ENCODE measurements around the gene PFDN1.

PFDN1 gene

DNA sequence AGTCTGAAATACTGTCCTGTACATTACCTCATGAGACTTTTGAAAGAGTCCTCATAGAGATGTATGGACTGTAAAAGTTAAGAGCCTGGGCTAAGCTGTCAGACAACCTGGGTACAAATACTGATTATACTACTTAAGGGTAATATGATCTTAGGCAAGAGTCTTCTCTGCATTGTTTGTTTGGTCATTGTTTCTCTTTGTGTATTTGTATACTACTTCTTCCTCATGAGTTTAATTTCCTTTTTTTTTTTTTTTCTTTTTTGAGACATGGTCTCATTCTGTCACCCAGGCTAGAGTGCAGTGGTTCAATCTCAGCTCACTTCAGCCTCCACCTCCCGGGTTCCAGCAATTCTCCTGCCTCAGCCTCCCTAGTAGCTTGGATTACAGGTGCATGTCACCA is 2.6 kb upstream of the PFDN1 start:
- H3K36me3 ChIP-seq (ENCODE audit: control insufficient read depth, insufficient read depth, low read length) = no peaks in the 10 kb centered on the region
- H3K4me3 ChIP-seq (ENCODE audit: low read depth, low read length) = no peak overlapping the region
- TF ChIP-seq, protein P1, sequence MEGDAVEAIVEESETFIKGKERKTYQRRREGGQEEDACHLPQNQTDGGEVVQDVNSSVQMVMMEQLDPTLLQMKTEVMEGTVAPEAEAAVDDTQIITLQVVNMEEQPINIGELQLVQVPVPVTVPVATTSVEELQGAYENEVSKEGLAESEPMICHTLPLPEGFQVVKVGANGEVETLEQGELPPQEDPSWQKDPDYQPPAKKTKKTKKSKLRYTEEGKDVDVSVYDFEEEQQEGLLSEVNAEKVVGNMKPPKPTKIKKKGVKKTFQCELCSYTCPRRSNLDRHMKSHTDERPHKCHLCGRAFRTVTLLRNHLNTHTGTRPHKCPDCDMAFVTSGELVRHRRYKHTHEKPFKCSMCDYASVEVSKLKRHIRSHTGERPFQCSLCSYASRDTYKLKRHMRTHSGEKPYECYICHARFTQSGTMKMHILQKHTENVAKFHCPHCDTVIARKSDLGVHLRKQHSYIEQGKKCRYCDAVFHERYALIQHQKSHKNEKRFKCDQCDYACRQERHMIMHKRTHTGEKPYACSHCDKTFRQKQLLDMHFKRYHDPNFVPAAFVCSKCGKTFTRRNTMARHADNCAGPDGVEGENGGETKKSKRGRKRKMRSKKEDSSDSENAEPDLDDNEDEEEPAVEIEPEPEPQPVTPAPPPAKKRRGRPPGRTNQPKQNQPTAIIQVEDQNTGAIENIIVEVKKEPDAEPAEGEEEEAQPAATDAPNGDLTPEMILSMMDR (IDR thresholded peaks at IDR 0.05) = no peak
- no peak overlapping the region for H2AFZ ChIP-seq
- no peak overlapping the region for H3K27ac ChIP-seq
- H3K4me1 ChIP-seq = no peaks in the 10 kb centered on the region
- no peak overlapping the region for H3K4me2 ChIP-seq (ENCODE audit: low read length)
- no peaks in the 10 kb centered on the region for H3K9me3 ChIP-seq (ENCODE audit: control insufficient read depth, low read length)
- H3K79me2 ChIP-seq = peaks cover 13% of the 10 kb centered on the region
- H3K27me3 ChIP-seq (ENCODE audit: control insufficient read depth, insufficient read depth, low read length) = no peaks in the 10 kb centered on the region
- no peak overlapping the region for H3K9ac ChIP-seq

DNA sequence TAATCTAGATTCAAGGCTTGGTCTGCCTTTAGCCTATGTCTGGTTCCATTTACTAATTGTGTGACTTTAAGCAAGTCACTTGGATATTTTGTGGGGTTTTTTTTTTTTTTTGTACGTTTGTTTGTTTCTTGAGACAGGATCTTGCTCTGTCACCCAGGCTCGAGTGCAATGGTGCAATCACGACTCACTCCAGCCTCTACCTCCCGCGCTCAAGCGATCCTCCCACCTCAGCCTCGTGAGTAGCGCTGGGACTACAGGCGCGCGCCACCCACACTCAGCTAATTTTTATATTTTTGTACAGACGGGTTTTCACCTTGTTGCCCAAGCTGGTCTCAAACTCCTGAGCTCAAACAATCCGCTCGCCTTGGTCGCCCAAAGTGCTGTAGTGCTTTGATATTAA is 1.1 kb upstream of the PFDN1 start:
- H3K9me3 ChIP-seq (ENCODE audit: control insufficient read depth, low read length) = no peaks in the 10 kb centered on the region
- no peaks in the 10 kb centered on the region for H3K4me1 ChIP-seq
- peaks cover 21% of the 10 kb centered on the region for H3K79me2 ChIP-seq
- no peak overlapping the region for H3K4me2 ChIP-seq (ENCODE audit: low read length)
- H3K4me3 ChIP-seq (ENCODE audit: low read depth, low read length) = no peak overlapping the region
- H3K27me3 ChIP-seq (ENCODE audit: control insufficient read depth, insufficient read depth, low read length) = no peaks in the 10 kb centered on the region
- H3K9ac ChIP-seq = no peak overlapping the region
- no peak overlapping the region for H3K27ac ChIP-seq
- TF ChIP-seq, protein P1 (IDR thresholded peaks at IDR 0.05) = no peak
- H2AFZ ChIP-seq = no peak overlapping the region
- no peaks in the 10 kb centered on the region for H3K36me3 ChIP-seq (ENCODE audit: control insufficient read depth, insufficient read depth, low read length)

DNA sequence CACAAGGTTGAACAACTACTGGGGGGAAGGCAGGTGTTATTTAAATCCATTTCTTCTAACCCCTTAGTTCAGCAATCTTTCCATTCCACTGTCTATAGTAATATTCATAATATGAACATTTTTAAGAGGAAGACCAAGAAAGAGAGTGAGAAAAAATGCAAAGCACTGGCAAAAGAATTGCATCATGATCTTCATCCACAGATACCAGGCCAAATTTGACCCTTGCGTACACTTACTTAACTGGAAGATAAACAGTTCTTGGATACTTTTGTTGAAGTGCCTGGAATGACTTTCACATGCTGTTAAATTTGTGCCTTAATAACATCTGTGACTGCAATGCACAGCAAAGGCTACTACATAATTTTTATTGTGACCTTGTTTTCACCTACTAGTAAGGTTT is 1.8 kb downstream of the PFDN1 start:
- H3K4me1 ChIP-seq = no peaks in the 10 kb centered on the region
- no peak overlapping the region for H3K4me2 ChIP-seq (ENCODE audit: low read length)
- no peak overlapping the region for H3K4me3 ChIP-seq (ENCODE audit: low read depth, low read length)
- H3K9ac ChIP-seq = no peak overlapping the region
- TF ChIP-seq, protein P1 (IDR thresholded peaks at IDR 0.05) = no peak
- H3K27me3 ChIP-seq (ENCODE audit: control insufficient read depth, insufficient read depth, low read length) = no peaks in the 10 kb centered on the region
- no peaks in the 10 kb centered on the region for H3K36me3 ChIP-seq (ENCODE audit: control insufficient read depth, insufficient read depth, low read length)
- no peaks in the 10 kb centered on the region for H3K9me3 ChIP-seq (ENCODE audit: control insufficient read depth, low read length)
- peaks cover 21% of the 10 kb centered on the region for H3K79me2 ChIP-seq
- H2AFZ ChIP-seq = no peak overlapping the region
- no peak overlapping the region for H3K27ac ChIP-seq

DNA sequence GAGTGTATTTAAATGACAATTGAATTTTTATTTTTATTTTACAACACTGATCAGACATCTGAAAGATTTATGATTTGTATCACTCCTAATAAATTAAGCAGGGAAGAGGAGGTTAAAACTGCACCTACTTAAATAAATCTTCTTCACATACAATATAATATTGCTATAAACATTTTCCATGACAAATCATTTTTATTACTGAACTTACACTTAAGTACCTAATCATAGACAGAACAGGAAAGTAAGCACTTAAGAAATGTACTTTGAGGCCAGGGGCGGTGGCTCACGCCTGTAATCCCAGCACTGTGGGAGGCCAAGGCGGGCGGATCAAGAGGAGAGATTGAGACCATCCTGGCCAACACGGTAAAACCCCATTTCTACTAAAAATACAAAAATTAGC is 3.8 kb downstream of the PFDN1 start:
- H3K27ac ChIP-seq = no peak overlapping the region
- peaks cover 25% of the 10 kb centered on the region for H3K79me2 ChIP-seq
- no peaks in the 10 kb centered on the region for H3K9me3 ChIP-seq (ENCODE audit: control insufficient read depth, low read length)
- H3K4me3 ChIP-seq (ENCODE audit: low read depth, low read length) = no peak overlapping the region
- H2AFZ ChIP-seq = no peak overlapping the region
- no peaks in the 10 kb centered on the region for H3K27me3 ChIP-seq (ENCODE audit: control insufficient read depth, insufficient read depth, low read length)
- no peak overlapping the region for H3K4me2 ChIP-seq (ENCODE audit: low read length)
- no peaks in the 10 kb centered on the region for H3K36me3 ChIP-seq (ENCODE audit: control insufficient read depth, insufficient read depth, low read length)
- no peaks in the 10 kb centered on the region for H3K4me1 ChIP-seq
- TF ChIP-seq, protein P1 (IDR thresholded peaks at IDR 0.05) = no peak
- no peak overlapping the region for H3K9ac ChIP-seq

DNA sequence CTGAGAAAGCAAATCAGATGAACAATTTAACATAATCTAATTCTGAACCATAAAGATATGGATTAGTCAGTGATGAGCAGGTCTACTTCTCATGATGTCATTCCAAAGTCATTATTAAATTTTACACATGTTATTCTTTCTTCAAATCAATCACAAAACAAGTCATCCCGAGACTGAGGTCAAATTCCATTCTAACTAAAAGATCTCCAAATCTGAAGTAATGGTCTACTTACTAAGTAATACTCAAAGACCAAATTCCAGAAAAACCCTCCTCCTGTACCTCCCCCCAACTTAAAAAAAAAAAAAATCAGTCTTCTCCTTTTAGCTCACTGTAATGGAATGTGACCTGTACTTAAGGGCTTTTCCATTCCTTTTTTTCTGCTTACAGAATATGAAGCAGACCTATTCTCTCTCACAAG is 4.7 kb downstream of the PFDN1 start:
- Histone ChIP-seq H2AFZ (no peak overlapping the region), H3K4me3 (ENCODE audit: low read depth, low read length) (no peak overlapping the region), H3K27me3 (ENCODE audit: control insufficient read depth, insufficient read depth, low read length) (no peaks in the 10 kb centered on the region), H3K9me3 (ENCODE audit: control insufficient read depth, low read length) (no peaks in the 10 kb centered on the region), H3K79me2 (peaks cover 24% of the 10 kb centered on the region), H3K4me1 (no peaks in the 10 kb centered on the region), H3K27ac (no peak overlapping the region), H3K9ac (no peak overlapping the region), H3K4me2 (ENCODE audit: low read length) (no peak overlapping the region), H3K36me3 (ENCODE audit: control insufficient read depth, insufficient read depth, low read length) (no peaks in the 10 kb centered on the region)
- TF ChIP-seq, protein P1 (IDR thresholded peaks at IDR 0.05) = no peak

All from parathyroid adenoma (tissue), 2 donors.